Mononuclear cell (primary cell): ENCODE results near the gene SNCAIP. TPM values are rescaled to one million over a fixed set of nuclear protein-coding genes. Genes with fewer than 3 reads are reported as not detected.
"Not testable (repeated sequence)": the region's sequence is repeated elsewhere in the genome, so short reads cannot be mapped to it uniquely, and the experiment has no call there.

Experiments
- H3K27me3 ChIP-seq: 2 replicates; pipeline ENCODE4 v1.6.0; 2011; ENCODE audit warnings: low read length, control low read depth; ENCODE audit not compliant: insufficient read depth
- H3K4me1 ChIP-seq: 2 replicates; pipeline ENCODE4 v1.5.1; 2011; ENCODE audit warnings: mild to moderate bottlenecking, low read length, control low read depth; ENCODE audit not compliant: insufficient read depth
- H3K4me3 ChIP-seq: 2 replicates; pipeline ENCODE4 v1.5.1; 2011; ENCODE audit warnings: mild to moderate bottlenecking, low read length, moderate library complexity
- H3K9me3 ChIP-seq: 2 replicates; pipeline ENCODE4 v1.5.1; 2011; ENCODE audit warnings: low read depth, mild to moderate bottlenecking, control low read depth, low read length
- total RNA-seq: library from RNA; depleted of rRNA; stranded (reverse); fragments of >200 nt; gene quantifications from one replicate; pipeline ENCODE4 v1.2.3, GENCODE V29; 2012

SNCAIP gene
- total RNA-seq, 1 donor, result not detected

GRCh38 chr5:122363623-122364022 lies 51.6 kb downstream of the SNCAIP start:
- Histone ChIP-seq H3K4me3 (no peak overlapping the region), H3K9me3 (no peaks in the 10 kb centered on the region), H3K27me3 (peaks cover 3% of the 10 kb centered on the region), H3K4me1 (no peaks in the 10 kb centered on the region)

GRCh38 chr5:122366501-122366900 lies 54.5 kb downstream of the SNCAIP start:
- no peaks in the 10 kb centered on the region for H3K27me3 ChIP-seq
- no peak overlapping the region for H3K4me3 ChIP-seq
- no peaks in the 10 kb centered on the region for H3K4me1 ChIP-seq
- H3K9me3 ChIP-seq, result no peaks in the 10 kb centered on the region

- no peak overlapping the region for H3K4me3 ChIP-seq
- no peaks in the 10 kb centered on the region for H3K4me1 ChIP-seq
- no peaks in the 10 kb centered on the region for H3K9me3 ChIP-seq
Measured at GRCh38 chr5:122367456-122367855, 55.4 kb downstream of the SNCAIP start.

GRCh38 chr5:122368510-122369251 lies 56.6 kb downstream of the SNCAIP start:
- Histone ChIP-seq H3K9me3 (no peaks in the 10 kb centered on the region), H3K4me3 (no peak overlapping the region), H3K4me1 (no peaks in the 10 kb centered on the region), H3K27me3 (no peaks in the 10 kb centered on the region)

More at GRCh38 chr5:122367456-122367855, 55.4 kb downstream of the SNCAIP start:
- no peaks in the 10 kb centered on the region for H3K27me3 ChIP-seq

- H3K4me1 ChIP-seq, result no peaks in the 10 kb centered on the region
- H3K4me3 ChIP-seq, result no peak overlapping the region
- no peaks in the 10 kb centered on the region for H3K9me3 ChIP-seq
- no peaks in the 10 kb centered on the region for H3K27me3 ChIP-seq
Measured at GRCh38 chr5:122369253-122369815, 57.3 kb downstream of the SNCAIP start.

- peaks cover 6% of the 10 kb centered on the region for H3K4me1 ChIP-seq
- no peaks in the 10 kb centered on the region for H3K27me3 ChIP-seq
- H3K4me3 ChIP-seq, result no peak overlapping the region
- H3K9me3 ChIP-seq, result no peaks in the 10 kb centered on the region
Measured at GRCh38 chr5:122371511-122372151, 59.6 kb downstream of the SNCAIP start.

GRCh38 chr5:122374110-122374509 lies 62.1 kb downstream of the SNCAIP start:
- no peak overlapping the region for H3K4me3 ChIP-seq
- H3K4me1 ChIP-seq, result peaks cover 13% of the 10 kb centered on the region
- no peaks in the 10 kb centered on the region for H3K9me3 ChIP-seq
- no peaks in the 10 kb centered on the region for H3K27me3 ChIP-seq

GRCh38 chr5:122375801-122376200 lies 63.8 kb downstream of the SNCAIP start:
- no peaks in the 10 kb centered on the region for H3K9me3 ChIP-seq
- H3K4me1 ChIP-seq, result peaks cover 13% of the 10 kb centered on the region
- H3K27me3 ChIP-seq, result no peaks in the 10 kb centered on the region
- H3K4me3 ChIP-seq, result no peak overlapping the region

- peaks cover 13% of the 10 kb centered on the region for H3K4me1 ChIP-seq
- no peaks in the 10 kb centered on the region for H3K27me3 ChIP-seq
- H3K9me3 ChIP-seq, result no peaks in the 10 kb centered on the region
- H3K4me3 ChIP-seq, result no peak overlapping the region
Measured at GRCh38 chr5:122376250-122376649, 64.2 kb downstream of the SNCAIP start.

- Histone ChIP-seq H3K4me1 (peaks cover 13% of the 10 kb centered on the region), H3K9me3 (no peaks in the 10 kb centered on the region), H3K4me3 (no peak overlapping the region), H3K27me3 (no peaks in the 10 kb centered on the region)
Measured at GRCh38 chr5:122377026-122377425, 65.0 kb downstream of the SNCAIP start.

- H3K9me3 ChIP-seq, H3K4me3 ChIP-seq, H3K4me1 ChIP-seq, H3K27me3 ChIP-seq: not testable (repeated sequence)
Measured at GRCh38 chr5:122382938-122383337, 70.9 kb downstream of the SNCAIP start.

GRCh38 chr5:122384739-122385235 lies 72.8 kb downstream of the SNCAIP start:
- Histone ChIP-seq H3K27me3 (no peaks in the 10 kb centered on the region), H3K4me3 (no peak overlapping the region)

GRCh38 chr5:122385286-122385685 lies 73.2 kb downstream of the SNCAIP start:
- Histone ChIP-seq H3K4me3 (no peak overlapping the region), H3K4me1 (no peaks in the 10 kb centered on the region), H3K27me3 (no peaks in the 10 kb centered on the region), H3K9me3 (no peaks in the 10 kb centered on the region)

More at GRCh38 chr5:122384739-122385235, 72.8 kb downstream of the SNCAIP start:
- Histone ChIP-seq H3K4me1 (no peaks in the 10 kb centered on the region), H3K9me3 (no peaks in the 10 kb centered on the region)

- Histone ChIP-seq H3K4me1 (peaks cover 4% of the 10 kb centered on the region), H3K4me3 (no peak overlapping the region), H3K27me3 (no peaks in the 10 kb centered on the region), H3K9me3 (no peaks in the 10 kb centered on the region)
Measured at GRCh38 chr5:122385808-122386207, 73.8 kb downstream of the SNCAIP start.

- Histone ChIP-seq H3K9me3 (no peaks in the 10 kb centered on the region), H3K4me3 (no peak overlapping the region), H3K27me3 (no peaks in the 10 kb centered on the region), H3K4me1 (peaks cover 9% of the 10 kb centered on the region)
Measured at GRCh38 chr5:122390154-122390553, 78.1 kb downstream of the SNCAIP start.
